Breast epithelium (tissue), 3 donors: Measurements from ENCODE around the gene CATSPER4.

Experiments used
- POLR2A ChIP-seq: fragments of 450-650 bp; IDR thresholded peaks from one replicate; pipeline ENCODE4 v1.6.1; 2016; ENCODE audit warnings: antibody characterized with exemption, mild to moderate bottlenecking, moderate library complexity
- POLR2AphosphoS5 ChIP-seq, 3 donors: sonication (generic); formaldehyde crosslinking; IDR thresholded peaks; one replicate each; pipeline ENCODE4 v1.6.1; 2017; ENCODE audit warnings: antibody characterized with exemption in 3 of 3
- TF ChIP-seq, protein P1 (sequence below), 3 donors: fragments of 450-650 bp; IDR thresholded peaks; one replicate each; pipeline ENCODE4 v1.5.1; 2016 to 2017; ENCODE audit warnings: antibody characterized with exemption in 3 of 3, mild to moderate bottlenecking in 3 of 3, moderate library complexity in 3 of 3

DNA sequence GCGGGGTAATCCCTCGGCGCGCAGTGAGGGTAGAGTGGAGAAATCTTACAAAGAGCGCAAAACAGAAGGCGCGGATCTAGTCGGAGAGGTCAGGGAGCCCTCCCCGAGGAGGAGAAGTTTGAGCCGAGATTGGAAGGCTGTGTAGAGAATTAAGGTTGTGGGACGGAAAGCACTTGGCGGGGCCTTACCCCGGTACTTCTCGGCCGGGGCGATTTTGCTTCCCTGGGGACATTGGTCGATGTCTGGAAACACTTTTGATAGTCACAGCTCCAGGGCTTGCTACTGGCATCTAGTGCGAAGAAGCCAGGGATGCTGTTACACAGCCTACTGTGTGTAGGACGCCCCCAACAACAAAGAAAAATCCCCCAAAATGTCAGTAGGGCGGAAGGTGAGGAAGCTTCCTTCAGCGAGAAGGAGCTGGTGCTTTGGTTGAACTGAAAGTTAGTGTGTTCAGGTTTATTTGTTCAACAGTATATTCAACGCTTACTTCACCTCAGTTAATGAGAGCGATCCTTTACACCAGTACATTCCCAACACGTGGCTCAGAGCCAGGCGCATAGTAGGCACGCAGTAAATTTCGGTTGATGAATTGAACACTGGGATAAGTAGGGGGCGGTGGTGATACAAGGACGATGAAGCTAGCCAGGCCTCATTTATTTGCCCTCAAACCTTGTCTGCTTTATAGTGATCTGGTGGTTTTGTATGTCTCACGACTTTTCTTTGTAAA, 44.4 kb downstream of the CATSPER4 start:
- no peak for TF ChIP-seq POLR2AphosphoS5 (IDR thresholded peaks at IDR 0.05)
- TF ChIP-seq, protein P1, sequence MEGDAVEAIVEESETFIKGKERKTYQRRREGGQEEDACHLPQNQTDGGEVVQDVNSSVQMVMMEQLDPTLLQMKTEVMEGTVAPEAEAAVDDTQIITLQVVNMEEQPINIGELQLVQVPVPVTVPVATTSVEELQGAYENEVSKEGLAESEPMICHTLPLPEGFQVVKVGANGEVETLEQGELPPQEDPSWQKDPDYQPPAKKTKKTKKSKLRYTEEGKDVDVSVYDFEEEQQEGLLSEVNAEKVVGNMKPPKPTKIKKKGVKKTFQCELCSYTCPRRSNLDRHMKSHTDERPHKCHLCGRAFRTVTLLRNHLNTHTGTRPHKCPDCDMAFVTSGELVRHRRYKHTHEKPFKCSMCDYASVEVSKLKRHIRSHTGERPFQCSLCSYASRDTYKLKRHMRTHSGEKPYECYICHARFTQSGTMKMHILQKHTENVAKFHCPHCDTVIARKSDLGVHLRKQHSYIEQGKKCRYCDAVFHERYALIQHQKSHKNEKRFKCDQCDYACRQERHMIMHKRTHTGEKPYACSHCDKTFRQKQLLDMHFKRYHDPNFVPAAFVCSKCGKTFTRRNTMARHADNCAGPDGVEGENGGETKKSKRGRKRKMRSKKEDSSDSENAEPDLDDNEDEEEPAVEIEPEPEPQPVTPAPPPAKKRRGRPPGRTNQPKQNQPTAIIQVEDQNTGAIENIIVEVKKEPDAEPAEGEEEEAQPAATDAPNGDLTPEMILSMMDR (IDR thresholded peaks at IDR 0.05): no peak
- TF ChIP-seq POLR2A: no peak
